ENCODE results near the gene WNT1.

WNT1 gene

DNA sequence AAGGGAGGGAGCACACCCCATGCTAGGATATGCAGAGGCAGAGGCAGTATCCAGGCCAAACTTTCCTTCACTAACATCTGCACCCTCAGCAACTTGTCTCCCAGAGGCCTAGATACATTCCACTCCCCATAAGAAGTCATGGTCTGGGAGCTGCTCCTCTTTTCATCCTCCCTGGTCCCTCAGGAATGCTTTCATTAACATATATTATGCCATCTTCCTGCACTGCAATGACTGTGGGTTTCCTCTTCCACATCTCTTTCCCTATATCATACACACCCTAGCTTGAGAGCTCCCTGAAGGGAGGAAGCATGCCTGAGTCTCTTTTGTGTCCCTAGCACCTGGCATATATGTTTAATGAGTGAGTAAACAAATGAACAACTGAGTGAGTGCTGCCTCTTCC lies 12.4 kb downstream of the WNT1 start:
- peaks cover 15 to 54% (median 31%) of the 10 kb centered on the region in 5 donors for H3K27me3 ChIP-seq (ENCODE audit: control insufficient read depth in 5 of 5, insufficient read depth in 4 of 5, low read length in 5 of 5)
- H3K4me3 ChIP-seq (ENCODE audit: low read depth in 1 of 5, low read length in 5 of 5) = no peak overlapping the region
- no peaks in the 10 kb centered on the region for H3K36me3 ChIP-seq (ENCODE audit: control insufficient read depth in 5 of 5, insufficient read depth in 5 of 5, low read length in 5 of 5)
- no peaks in the 10 kb centered on the region for H3K9me3 ChIP-seq (ENCODE audit: control insufficient read depth in 5 of 5, low read length in 5 of 5)
- H3K4me1 ChIP-seq (ENCODE audit: control insufficient read depth in 5 of 5, insufficient read depth in 5 of 5, low read length in 5 of 5) = peaks cover 0 to 9% (median 6%) of the 10 kb centered on the region in 5 donors
- H3K9ac ChIP-seq (ENCODE audit: low read length in 5 of 5) = no peak overlapping the region
- H3K27ac ChIP-seq (ENCODE audit: low read depth, low read length) = no peak overlapping the region

DNA sequence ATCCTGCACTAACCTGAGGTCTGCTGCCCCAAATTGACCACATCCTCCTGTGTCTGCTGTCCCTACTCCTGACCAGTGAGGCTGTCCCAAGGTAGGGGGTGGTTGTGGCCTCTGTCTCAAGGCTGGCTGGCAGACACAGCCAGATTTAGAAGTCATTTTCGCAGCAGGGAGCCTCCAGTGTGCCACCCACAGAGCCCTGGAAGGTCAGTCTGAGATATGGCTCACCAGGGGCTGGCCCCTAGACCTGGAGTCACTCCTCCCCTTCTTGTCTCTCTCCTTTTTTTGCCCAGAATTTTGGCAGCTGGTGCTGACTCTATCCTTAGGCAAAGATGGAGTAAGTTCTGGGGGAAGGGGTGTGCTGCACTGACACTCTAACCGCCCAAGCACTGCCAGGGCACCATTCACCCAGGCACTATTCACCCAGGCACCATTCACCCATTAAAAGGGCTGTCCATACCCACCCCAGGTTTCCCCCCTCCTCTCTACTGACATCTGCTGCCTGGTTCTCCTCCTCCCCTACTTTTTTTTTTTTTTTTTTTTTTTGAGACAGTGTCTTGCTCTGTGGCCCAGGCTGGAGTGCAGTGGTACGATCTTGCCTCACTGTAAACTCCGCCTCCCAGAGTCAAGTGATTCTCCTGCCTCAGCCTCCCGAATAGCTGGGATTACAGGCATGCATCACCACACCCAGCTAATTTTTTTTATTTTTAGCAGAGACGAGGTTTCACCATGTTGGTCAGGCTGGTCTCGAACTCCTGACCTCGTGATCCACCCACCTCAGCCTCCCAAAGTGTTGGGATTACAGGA lies 13.3 kb downstream of the WNT1 start:
- H3K36me3 ChIP-seq (ENCODE audit: control insufficient read depth in 5 of 5, insufficient read depth in 5 of 5, low read length in 5 of 5) = no peaks in the 10 kb centered on the region
- H3K27me3 ChIP-seq (ENCODE audit: control insufficient read depth in 5 of 5, insufficient read depth in 4 of 5, low read length in 5 of 5) = peaks cover 16 to 50% (median 26%) of the 10 kb centered on the region in 5 donors

DNA sequence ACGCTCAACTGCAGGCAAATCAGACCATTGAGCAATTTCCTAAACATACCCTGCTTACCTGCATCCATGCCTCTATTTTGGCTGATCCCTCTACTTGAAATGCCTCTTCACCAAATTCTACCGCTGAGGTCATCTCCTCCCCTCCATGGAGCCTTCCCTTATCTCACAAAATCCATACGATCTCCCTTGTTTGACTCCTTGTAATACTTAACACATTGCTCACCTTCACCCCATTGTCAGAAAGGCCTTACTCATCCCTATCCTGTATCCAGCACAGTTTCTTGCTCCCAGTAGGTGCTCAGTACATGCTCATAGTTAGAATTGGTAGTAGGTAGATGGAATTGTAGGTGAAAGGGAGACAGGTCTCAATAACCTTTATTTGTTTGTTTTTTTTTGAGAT lies 15.7 kb downstream of the WNT1 start:
- Histone ChIP-seq H3K4me1 (ENCODE audit: control insufficient read depth in 5 of 5, insufficient read depth in 5 of 5, low read length in 5 of 5) (peaks cover 2 to 32% (median 28%) of the 10 kb centered on the region in 5 donors), H3K36me3 (ENCODE audit: control insufficient read depth in 5 of 5, insufficient read depth in 5 of 5, low read length in 5 of 5) (no peaks in the 10 kb centered on the region), H3K27ac (ENCODE audit: low read depth, low read length) (no peak overlapping the region), H3K9me3 (ENCODE audit: control insufficient read depth in 5 of 5, low read length in 5 of 5) (no peaks in the 10 kb centered on the region), H3K27me3 (ENCODE audit: control insufficient read depth in 5 of 5, insufficient read depth in 4 of 5, low read length in 5 of 5) (peaks cover 18 to 47% (median 25%) of the 10 kb centered on the region in 5 donors), H3K9ac (ENCODE audit: low read length in 5 of 5) (no peak overlapping the region), H3K4me3 (ENCODE audit: low read depth in 1 of 5, low read length in 5 of 5) (no peak overlapping the region)

More for the DNA sequence above, 13.3 kb downstream of the WNT1 start:
- no peak overlapping the region for H3K4me3 ChIP-seq (ENCODE audit: low read depth in 1 of 5, low read length in 5 of 5)
- H3K9ac ChIP-seq (ENCODE audit: low read length in 5 of 5) = no peak overlapping the region
- H3K9me3 ChIP-seq (ENCODE audit: control insufficient read depth in 5 of 5, low read length in 5 of 5) = no peaks in the 10 kb centered on the region
- peaks cover 0 to 9% (median 6%) of the 10 kb centered on the region in 5 donors for H3K4me1 ChIP-seq (ENCODE audit: control insufficient read depth in 5 of 5, insufficient read depth in 5 of 5, low read length in 5 of 5)
- no peak overlapping the region for H3K27ac ChIP-seq (ENCODE audit: low read depth, low read length)

GRCh38 chr12:48994224-48995085 lies 16.3 kb downstream of the WNT1 start:
- no peak overlapping the region for H3K9ac ChIP-seq (ENCODE audit: low read length in 5 of 5)
- H3K27ac ChIP-seq (ENCODE audit: low read depth, low read length) = no peak overlapping the region
- no peaks in the 10 kb centered on the region for H3K9me3 ChIP-seq (ENCODE audit: control insufficient read depth in 5 of 5, low read length in 5 of 5)
- H3K36me3 ChIP-seq (ENCODE audit: control insufficient read depth in 5 of 5, insufficient read depth in 5 of 5, low read length in 5 of 5) = no peaks in the 10 kb centered on the region
- peaks cover 2 to 37% (median 34%) of the 10 kb centered on the region in 5 donors for H3K4me1 ChIP-seq (ENCODE audit: control insufficient read depth in 5 of 5, insufficient read depth in 5 of 5, low read length in 5 of 5)
- H3K4me3 ChIP-seq (ENCODE audit: low read depth in 1 of 5, low read length in 5 of 5) = no peak overlapping the region
- H3K27me3 ChIP-seq (ENCODE audit: control insufficient read depth in 5 of 5, insufficient read depth in 4 of 5, low read length in 5 of 5) = peaks cover 17 to 45% (median 23%) of the 10 kb centered on the region in 5 donors

GRCh38 chr12:48995086-48995879 lies 17.2 kb downstream of the WNT1 start:
- H3K27ac ChIP-seq (ENCODE audit: low read depth, low read length) = no peak overlapping the region
- peak overlapping the region in 4 of 5 donors; percentile 24 to 37 (median 33) for H3K4me3 ChIP-seq (ENCODE audit: low read depth in 1 of 5, low read length in 5 of 5)
- no peaks in the 10 kb centered on the region for H3K9me3 ChIP-seq (ENCODE audit: control insufficient read depth in 5 of 5, low read length in 5 of 5)
- H3K36me3 ChIP-seq (ENCODE audit: control insufficient read depth in 5 of 5, insufficient read depth in 5 of 5, low read length in 5 of 5) = peaks cover 0 to 5% (median under 1%) of the 10 kb centered on the region in 5 donors
- H3K27me3 ChIP-seq (ENCODE audit: control insufficient read depth in 5 of 5, insufficient read depth in 4 of 5, low read length in 5 of 5) = peaks cover 25 to 49% (median 31%) of the 10 kb centered on the region in 5 donors
- H3K4me1 ChIP-seq (ENCODE audit: control insufficient read depth in 5 of 5, insufficient read depth in 5 of 5, low read length in 5 of 5) = peaks cover 2 to 44% (median 39%) of the 10 kb centered on the region in 5 donors
- peak overlapping the region in 1 of 5 donors; percentile 35 for H3K9ac ChIP-seq (ENCODE audit: low read length in 5 of 5)

GRCh38 chr12:48996794-48997718 lies 18.9 kb downstream of the WNT1 start:
- Histone ChIP-seq H3K4me3 (ENCODE audit: low read depth in 1 of 5, low read length in 5 of 5) (peak overlapping the region in 4 of 5 donors; percentile 42 to 65 (median 56)), H3K9me3 (ENCODE audit: control insufficient read depth in 5 of 5, low read length in 5 of 5) (no peaks in the 10 kb centered on the region), H3K4me1 (ENCODE audit: control insufficient read depth in 5 of 5, insufficient read depth in 5 of 5, low read length in 5 of 5) (peaks cover 2 to 44% (median 39%) of the 10 kb centered on the region in 5 donors), H3K36me3 (ENCODE audit: control insufficient read depth in 5 of 5, insufficient read depth in 5 of 5, low read length in 5 of 5) (peaks cover 0 to 19% (median 14%) of the 10 kb centered on the region in 5 donors), H3K27ac (ENCODE audit: low read depth, low read length) (no peak overlapping the region), H3K9ac (ENCODE audit: low read length in 5 of 5) (peak overlapping the region in 4 of 5 donors; percentile 33 to 62 (median 46)), H3K27me3 (ENCODE audit: control insufficient read depth in 5 of 5, insufficient read depth in 4 of 5, low read length in 5 of 5) (peaks cover 25 to 58% (median 32%) of the 10 kb centered on the region in 5 donors)

DNA sequence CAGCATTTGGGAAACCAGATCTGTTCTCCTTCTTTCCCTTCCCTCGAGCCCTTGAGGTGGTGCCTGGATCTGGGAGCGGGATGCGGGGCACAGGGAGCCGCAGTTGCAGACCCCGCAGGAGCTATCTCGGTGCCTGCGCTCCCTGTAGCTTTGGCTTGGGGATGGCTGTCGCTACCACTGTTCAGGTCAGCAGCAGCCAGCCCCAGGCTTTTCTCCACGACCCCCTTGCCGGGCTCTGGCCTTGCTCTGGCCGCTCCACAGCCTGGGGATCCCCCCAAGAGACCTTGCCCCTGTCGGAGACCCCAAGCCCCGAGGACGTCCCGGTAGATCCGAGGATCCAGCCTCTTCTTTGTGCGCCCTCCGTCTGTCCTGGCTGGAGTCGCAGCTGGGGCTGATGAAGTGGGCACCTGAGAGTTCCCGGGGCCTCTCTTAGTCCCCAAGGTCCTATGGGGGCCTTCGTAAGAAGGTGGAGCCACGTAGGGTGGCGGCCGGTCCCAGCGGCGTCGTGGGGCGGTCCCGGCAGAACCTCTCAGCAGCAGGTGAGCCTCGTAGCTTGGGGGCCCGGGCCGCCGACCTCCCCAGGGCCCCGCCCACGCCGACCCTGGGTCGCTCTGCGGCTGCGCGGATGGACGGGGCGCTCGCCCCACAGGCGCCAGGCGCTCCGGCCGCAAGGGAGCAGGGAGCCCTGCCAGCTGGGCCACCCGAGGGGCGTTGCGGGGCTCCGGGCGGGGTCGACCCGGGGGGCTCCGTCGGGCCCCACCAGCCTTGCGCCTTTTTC lies 19.8 kb downstream of the WNT1 start:
- peaks cover 25 to 57% (median 33%) of the 10 kb centered on the region in 5 donors for H3K27me3 ChIP-seq (ENCODE audit: control insufficient read depth in 5 of 5, insufficient read depth in 4 of 5, low read length in 5 of 5)
- no peak overlapping the region for H3K27ac ChIP-seq (ENCODE audit: low read depth, low read length)
- H3K4me3 ChIP-seq (ENCODE audit: low read depth in 1 of 5, low read length in 5 of 5) = peak overlapping the region in 4 of 5 donors; percentile 38 to 65 (median 51)
- peaks cover 2 to 44% (median 39%) of the 10 kb centered on the region in 5 donors for H3K4me1 ChIP-seq (ENCODE audit: control insufficient read depth in 5 of 5, insufficient read depth in 5 of 5, low read length in 5 of 5)
- peaks cover 0 to 28% (median 23%) of the 10 kb centered on the region in 5 donors for H3K36me3 ChIP-seq (ENCODE audit: control insufficient read depth in 5 of 5, insufficient read depth in 5 of 5, low read length in 5 of 5)
- H3K9ac ChIP-seq (ENCODE audit: low read length in 5 of 5) = peak overlapping the region in 2 of 5 donors; percentile 43 to 48
- no peaks in the 10 kb centered on the region for H3K9me3 ChIP-seq (ENCODE audit: control insufficient read depth in 5 of 5, low read length in 5 of 5)

DNA sequence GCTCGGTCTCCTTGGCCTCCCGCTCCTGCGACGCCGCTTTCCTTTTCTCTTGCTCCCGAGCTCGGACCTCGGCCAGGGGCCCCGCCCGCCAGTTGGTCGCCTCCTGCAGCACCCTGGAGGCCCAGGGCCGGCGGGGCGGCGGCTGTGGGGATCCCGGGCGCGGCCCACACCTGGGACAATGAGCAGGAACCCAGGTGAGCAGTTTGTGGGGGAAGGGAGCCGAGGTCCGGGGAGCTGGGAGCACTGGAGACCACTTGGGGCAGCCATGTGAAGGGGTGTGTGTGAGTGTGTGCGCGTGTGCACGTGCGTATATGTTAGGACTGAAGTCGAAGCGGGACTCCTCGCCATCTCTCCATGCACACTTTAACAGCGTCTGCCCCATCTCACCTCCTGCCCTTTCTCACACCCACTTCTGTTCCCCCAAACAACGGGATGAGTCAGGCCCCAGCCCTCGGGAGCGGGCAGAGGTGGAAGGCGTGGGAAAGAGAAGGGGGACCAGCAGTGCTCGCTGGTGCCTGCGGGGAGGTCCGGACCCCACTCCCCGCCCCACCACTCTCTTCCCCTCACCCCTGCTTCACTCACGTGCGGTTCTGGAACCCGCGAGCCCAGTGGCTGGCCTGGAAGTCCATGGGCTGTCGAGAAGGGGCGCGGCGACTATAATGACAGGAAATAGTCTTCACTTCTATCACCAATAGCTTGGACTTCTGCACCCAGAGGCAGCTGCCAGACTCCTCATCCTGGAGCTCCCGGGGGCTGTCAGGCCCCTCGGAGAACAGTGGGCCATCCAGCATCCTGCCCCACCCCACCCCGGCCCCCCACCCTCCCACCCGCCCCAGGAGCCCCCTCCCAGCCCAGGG lies 20.6 kb downstream of the WNT1 start:
- Histone ChIP-seq H3K9me3 (ENCODE audit: control insufficient read depth in 5 of 5, low read length in 5 of 5) (no peaks in the 10 kb centered on the region), H3K4me1 (ENCODE audit: control insufficient read depth in 5 of 5, insufficient read depth in 5 of 5, low read length in 5 of 5) (peaks cover 2 to 44% (median 39%) of the 10 kb centered on the region in 5 donors), H3K27me3 (ENCODE audit: control insufficient read depth in 5 of 5, insufficient read depth in 4 of 5, low read length in 5 of 5) (peaks cover 22 to 63% (median 29%) of the 10 kb centered on the region in 5 donors), H3K36me3 (ENCODE audit: control insufficient read depth in 5 of 5, insufficient read depth in 5 of 5, low read length in 5 of 5) (peaks cover 0 to 36% (median 31%) of the 10 kb centered on the region in 5 donors), H3K27ac (ENCODE audit: low read depth, low read length) (no peak overlapping the region), H3K9ac (ENCODE audit: low read length in 5 of 5) (peak overlapping the region in 1 of 5 donors; percentile 43), H3K4me3 (ENCODE audit: low read depth in 1 of 5, low read length in 5 of 5) (peak overlapping the region; percentile 38 to 65 (median 53))
